ENCODE measurements around the gene OTOF. TPM values are rescaled to one million over a fixed set of nuclear protein-coding genes. Genes with fewer than 3 reads are reported as not detected.

Gene OTOF
- total and polyA plus RNA-seq, 2 experiments from 2014 or later: 0.38 to 0.43 TPM

DNA sequence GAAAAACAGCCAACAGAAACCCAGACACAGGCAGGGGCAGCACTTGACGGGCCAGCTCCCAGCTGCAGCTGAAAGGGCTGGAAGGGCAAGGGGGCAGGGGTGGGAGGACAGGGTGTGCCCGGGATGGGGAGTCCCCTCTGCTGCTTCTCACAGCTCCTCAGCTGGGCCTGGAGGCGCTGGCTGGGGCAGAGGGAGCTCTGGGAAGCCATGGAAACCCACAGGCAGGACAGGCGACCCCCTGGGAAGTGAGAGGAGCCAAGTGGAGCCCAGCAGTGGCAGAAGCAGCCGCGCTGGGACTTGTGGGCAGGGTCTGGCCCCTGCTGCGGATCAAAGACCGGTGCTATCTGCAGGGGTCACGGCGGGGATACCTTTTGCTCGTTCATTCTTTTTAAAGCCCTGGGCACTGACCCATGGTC is 20.7 kb downstream of the OTOF start:
- in situ Hi-C loops (cut with MboI): no loop called here
- 43 to 55% methylated on average over 11 of the region's 11 CpGs for WGBS, 2 experiments (ENCODE audit: low coverage in 1 of 2, low lambda C conversion rate in 2 of 2, missing lambda C conversion rate in 2 of 2)

DNA sequence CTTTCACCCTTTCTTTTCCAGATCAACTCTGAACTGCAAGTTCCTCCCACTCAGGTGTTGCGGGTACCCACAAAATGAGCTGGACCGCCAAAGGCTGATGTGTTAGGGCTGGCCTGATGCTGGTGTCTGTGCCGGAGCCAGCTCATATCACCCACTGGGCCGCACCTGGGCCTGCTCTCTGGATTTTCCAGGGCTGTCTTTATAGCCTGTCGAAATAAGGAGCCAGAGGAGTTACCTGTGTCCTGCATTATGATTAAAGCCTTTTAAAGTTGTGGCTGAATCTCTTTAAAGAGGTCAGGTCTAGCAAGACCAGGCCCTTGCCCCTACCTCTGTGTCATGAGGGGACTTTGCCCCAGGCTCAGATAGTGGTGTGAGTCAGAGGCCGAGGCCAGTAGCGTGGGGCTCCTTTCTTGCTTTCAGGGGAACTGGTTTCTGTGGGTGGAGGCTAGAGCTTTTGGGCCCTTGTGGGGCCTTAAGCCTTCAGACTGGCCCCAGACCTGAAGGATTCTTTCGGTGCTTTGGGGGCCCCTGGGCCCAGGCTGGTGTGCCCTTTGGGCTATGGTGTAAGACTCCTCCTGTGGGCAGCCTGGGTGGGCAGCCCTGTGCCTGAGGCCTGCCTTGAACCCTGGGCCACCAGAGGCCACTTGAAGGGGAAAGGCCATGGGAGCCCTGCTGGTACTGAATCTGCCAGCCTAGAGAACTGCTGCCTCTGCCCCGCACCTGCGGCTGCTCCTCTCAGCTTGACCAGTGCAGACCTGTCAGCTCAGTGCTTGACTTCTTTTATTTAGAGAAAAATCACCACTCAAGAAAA is 21.3 kb downstream of the OTOF start:
- H3K9ac ChIP-seq: no peak overlapping the region
- no peaks in the 10 kb centered on the region for H3F3A ChIP-seq (ENCODE audit: insufficient read depth)
- no peaks in the 10 kb centered on the region for H3K4me1 ChIP-seq (ENCODE audit: insufficient read depth)
- in situ Hi-C loops (cut with MboI): no loop called here
- H2AFZ ChIP-seq: no peak overlapping the region
- H3K79me2 ChIP-seq (ENCODE audit: insufficient read depth): no peaks in the 10 kb centered on the region
- no peaks in the 10 kb centered on the region for H4K20me1 ChIP-seq (ENCODE audit: insufficient read depth)
- TF ChIP-seq EZH2 (IDR thresholded peaks at IDR 0.05; ENCODE audit: insufficient read depth, poor library complexity, severe bottlenecking): no peak
- no peak for TF ChIP-seq EZH2phosphoT487 (IDR thresholded peaks at IDR 0.05; ENCODE audit: insufficient read depth, low read depth)
- DNase-seq: peak; percentile 38
- 84 to 86% methylated on average over 10 of the region's 10 CpGs for whole genome bisulfite sequencing, 2 experiments (ENCODE audit: low coverage in 1 of 2, low lambda C conversion rate in 2 of 2, missing lambda C conversion rate in 2 of 2)
- H3K9me2 ChIP-seq (ENCODE audit: insufficient read depth): no peaks in the 10 kb centered on the region
- no peak overlapping the region for H3K27ac ChIP-seq
- no peak overlapping the region for H3K4me3 ChIP-seq
- H3K27me3 ChIP-seq (replicated peaks; ENCODE audit: insufficient read depth): no peaks in the 10 kb centered on the region
- H3K4me2 ChIP-seq (ENCODE audit: unreplicated experiment): no peak overlapping the region
- H3K36me3 ChIP-seq (ENCODE audit: low read depth): no peaks in the 10 kb centered on the region
- H3K9me3 ChIP-seq (ENCODE audit: low read depth): no peaks in the 10 kb centered on the region

More for the DNA sequence above, 20.7 kb downstream of the OTOF start:
- H3K4me2 ChIP-seq (ENCODE audit: unreplicated experiment): no peak overlapping the region
- no peak overlapping the region for H3K9ac ChIP-seq
- no peaks in the 10 kb centered on the region for H3K9me2 ChIP-seq (ENCODE audit: insufficient read depth)
- no peak overlapping the region for H2AFZ ChIP-seq
- H3K79me2 ChIP-seq (ENCODE audit: insufficient read depth): no peaks in the 10 kb centered on the region
- no peak overlapping the region for H3K4me3 ChIP-seq
- H3F3A ChIP-seq (ENCODE audit: insufficient read depth): no peaks in the 10 kb centered on the region
- H3K27ac ChIP-seq: no peak overlapping the region
- no peaks in the 10 kb centered on the region for H3K27me3 ChIP-seq (replicated peaks; ENCODE audit: insufficient read depth)
- H4K20me1 ChIP-seq (ENCODE audit: insufficient read depth): no peaks in the 10 kb centered on the region
- no peaks in the 10 kb centered on the region for H3K36me3 ChIP-seq (ENCODE audit: low read depth)
- TF ChIP-seq EZH2 (IDR thresholded peaks at IDR 0.05; ENCODE audit: insufficient read depth, poor library complexity, severe bottlenecking) (no peak), EZH2phosphoT487 (IDR thresholded peaks at IDR 0.05; ENCODE audit: insufficient read depth, low read depth) (no peak)
- H3K4me1 ChIP-seq (ENCODE audit: insufficient read depth): peaks cover 3% of the 10 kb centered on the region
- DNase-seq: no peak
- no peaks in the 10 kb centered on the region for H3K9me3 ChIP-seq (ENCODE audit: low read depth)

DNA sequence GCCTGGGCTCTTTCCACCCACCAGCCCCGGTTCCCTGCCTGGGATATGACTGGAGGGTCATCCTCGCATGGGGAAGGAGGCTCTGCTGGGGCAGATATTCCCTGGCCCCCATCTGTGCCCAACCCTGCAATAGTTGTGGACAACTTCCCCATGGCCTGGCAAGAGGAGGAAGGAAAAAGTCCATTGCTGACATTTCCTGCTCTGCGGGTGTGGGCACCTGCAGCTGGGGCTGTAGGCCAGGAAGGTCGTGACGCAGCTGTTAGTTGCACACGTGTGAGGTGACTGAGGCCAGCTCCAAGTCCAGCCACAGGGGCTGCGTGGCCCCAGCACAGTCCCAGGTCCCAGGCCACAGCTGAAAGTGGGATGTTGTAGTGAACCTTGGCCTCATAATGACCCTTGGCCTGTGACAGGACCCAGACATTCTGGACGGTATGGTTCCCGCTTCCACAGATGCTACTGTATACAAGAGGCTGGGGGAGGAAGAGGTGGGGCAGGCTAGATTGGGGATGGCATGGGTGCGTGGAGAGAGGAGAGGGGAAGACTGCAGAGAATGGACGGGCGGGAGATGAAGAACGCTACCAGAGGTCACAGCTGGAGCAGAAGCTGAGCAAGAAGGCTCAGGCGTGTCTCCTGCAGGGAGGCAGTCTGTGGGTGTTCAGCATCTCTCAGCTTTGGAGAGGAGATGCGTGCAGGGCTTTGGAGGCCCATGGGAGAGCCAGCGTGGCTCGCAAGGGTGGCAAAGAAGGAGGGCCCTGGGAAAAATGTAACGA is 22.1 kb downstream of the OTOF start:
- in situ Hi-C loops (cut with MboI): no loop called here

DNA sequence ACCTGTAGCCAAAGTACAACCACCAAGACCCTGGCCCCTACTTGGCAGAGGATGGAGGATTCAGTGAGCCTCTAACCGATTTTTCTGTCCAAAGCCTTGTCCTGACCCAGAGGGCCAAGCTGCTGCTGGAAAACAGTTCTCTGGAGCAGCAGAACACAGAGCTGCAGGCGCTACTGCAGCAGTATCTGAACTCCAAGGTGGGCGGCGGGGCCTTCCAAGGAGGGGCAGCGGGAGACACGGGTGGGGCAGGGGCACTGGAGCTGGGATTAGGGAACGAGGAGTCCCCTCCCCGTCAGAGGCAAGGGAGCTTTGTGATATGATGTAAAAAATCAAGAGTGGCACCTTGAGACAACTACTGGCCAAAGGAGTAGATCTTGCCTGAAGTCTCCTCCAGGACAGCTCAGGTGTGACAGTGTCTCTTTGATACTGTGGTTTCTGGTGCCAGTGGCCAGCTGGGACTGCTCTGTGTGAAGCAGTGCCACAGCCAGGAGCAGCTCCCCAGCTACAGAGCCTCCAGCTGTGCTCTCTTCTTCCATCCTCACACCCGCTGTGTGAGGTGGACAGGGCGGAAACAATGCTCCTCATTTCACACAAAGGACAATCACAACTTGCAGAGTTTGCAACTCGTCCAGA is 22.8 kb downstream of the OTOF start:
- Histone ChIP-seq H2AFZ (no peak overlapping the region), H3K27ac (no peak overlapping the region), H3K36me3 (ENCODE audit: low read depth) (no peaks in the 10 kb centered on the region), H3K27me3 (replicated peaks; ENCODE audit: insufficient read depth) (no peaks in the 10 kb centered on the region), H3K4me3 (no peak overlapping the region), H3K79me2 (ENCODE audit: insufficient read depth) (no peaks in the 10 kb centered on the region), H3K4me2 (ENCODE audit: unreplicated experiment) (no peak overlapping the region), H3F3A (ENCODE audit: insufficient read depth) (no peaks in the 10 kb centered on the region), H4K20me1 (ENCODE audit: insufficient read depth) (no peaks in the 10 kb centered on the region), H3K4me1 (ENCODE audit: insufficient read depth) (no peaks in the 10 kb centered on the region), H3K9me3 (ENCODE audit: low read depth) (no peaks in the 10 kb centered on the region), H3K9me2 (ENCODE audit: insufficient read depth) (no peaks in the 10 kb centered on the region), H3K9ac (no peak overlapping the region)
- in situ Hi-C loops (cut with MboI): no loop called here
- TF ChIP-seq EZH2phosphoT487 (IDR thresholded peaks at IDR 0.05; ENCODE audit: insufficient read depth, low read depth) (no peak), EZH2 (IDR thresholded peaks at IDR 0.05; ENCODE audit: insufficient read depth, poor library complexity, severe bottlenecking) (no peak)
- no peak for DNase-seq
- WGBS, 2 experiments (ENCODE audit: low coverage in 1 of 2, low lambda C conversion rate in 2 of 2, missing lambda C conversion rate in 2 of 2): 53 to 63% methylated on average over 8 to 11 of the region's 11 CpGs

More for the DNA sequence above, 22.1 kb downstream of the OTOF start:
- no peak overlapping the region for H3K9ac ChIP-seq
- H3K36me3 ChIP-seq (ENCODE audit: low read depth): no peaks in the 10 kb centered on the region
- H3K27me3 ChIP-seq (replicated peaks; ENCODE audit: insufficient read depth): no peaks in the 10 kb centered on the region
- no peaks in the 10 kb centered on the region for H3K4me1 ChIP-seq (ENCODE audit: insufficient read depth)
- no peak overlapping the region for H3K4me3 ChIP-seq
- TF ChIP-seq EZH2 (IDR thresholded peaks at IDR 0.05; ENCODE audit: insufficient read depth, poor library complexity, severe bottlenecking) (no peak), EZH2phosphoT487 (IDR thresholded peaks at IDR 0.05; ENCODE audit: insufficient read depth, low read depth) (no peak)
- no peak overlapping the region for H3K27ac ChIP-seq
- no peaks in the 10 kb centered on the region for H4K20me1 ChIP-seq (ENCODE audit: insufficient read depth)
- DNase-seq: no peak
- WGBS, 2 experiments (ENCODE audit: low coverage in 1 of 2, low lambda C conversion rate in 2 of 2, missing lambda C conversion rate in 2 of 2): 75 to 80% methylated on average over 17 of the region's 18 CpGs
- H3K79me2 ChIP-seq (ENCODE audit: insufficient read depth): no peaks in the 10 kb centered on the region
- H2AFZ ChIP-seq: no peak overlapping the region
- H3F3A ChIP-seq (ENCODE audit: insufficient read depth): no peaks in the 10 kb centered on the region
- H3K9me3 ChIP-seq (ENCODE audit: low read depth): no peaks in the 10 kb centered on the region
- no peak overlapping the region for H3K4me2 ChIP-seq (ENCODE audit: unreplicated experiment)
- no peaks in the 10 kb centered on the region for H3K9me2 ChIP-seq (ENCODE audit: insufficient read depth)
